HG02970 (cell line): ENCODE data around the gene PNKP.
A peak's percentile ranks its signal among the peaks of the same experiment; 100 is the strongest.

Experiments
- ATAC-seq: cut with Tn5 transposase; IDR thresholded peaks from one replicate; pipeline ENCODE4 v1.9.1; 2021; ENCODE audit warnings: mild to moderate bottlenecking, moderate library complexity, moderate number of reproducible peaks; ENCODE audit not compliant: unreplicated experiment, low FRiP score

The PNKP gene

DNA sequence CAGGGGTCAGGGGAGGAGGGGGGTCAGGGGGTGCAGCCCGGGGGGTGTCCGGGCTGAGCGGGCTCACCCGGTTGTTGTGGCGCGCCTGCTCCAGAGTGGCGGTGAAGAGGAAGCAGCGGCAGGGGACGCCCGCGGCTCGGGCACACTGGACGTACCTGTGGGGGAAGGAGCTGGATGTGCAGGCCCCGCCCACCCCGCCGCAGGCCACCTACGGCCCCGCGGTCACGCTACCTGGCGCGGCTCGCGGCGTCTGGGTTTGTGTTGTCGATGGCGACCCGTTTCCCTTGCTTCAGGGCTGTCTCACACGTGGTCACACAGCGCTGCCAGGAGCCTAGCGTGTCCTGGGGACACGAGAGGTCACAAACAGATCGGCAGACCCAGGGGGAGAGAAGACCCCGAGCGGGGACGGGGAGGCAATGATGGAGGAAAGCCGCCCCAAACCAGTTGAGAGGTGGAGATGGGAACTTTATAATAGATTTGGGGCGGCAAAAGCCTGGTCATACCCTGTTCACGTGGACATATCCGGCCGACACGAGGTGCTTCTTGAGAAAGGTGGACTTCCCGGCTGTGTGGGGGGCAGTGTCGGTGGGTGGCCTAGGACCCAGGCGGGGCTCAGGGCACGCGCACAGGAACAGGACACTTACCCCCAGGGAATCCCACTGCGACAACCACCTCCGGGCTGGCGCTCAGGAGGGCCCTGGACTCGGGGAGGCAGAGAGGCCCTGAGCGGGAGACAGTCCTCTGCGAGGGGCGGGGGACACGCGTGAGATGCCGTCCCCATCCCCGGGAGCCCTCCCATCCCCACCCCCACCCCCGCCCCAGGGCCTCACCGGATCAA is 5.6 kb downstream of the PNKP start:
- no peak for ATAC-seq

DNA sequence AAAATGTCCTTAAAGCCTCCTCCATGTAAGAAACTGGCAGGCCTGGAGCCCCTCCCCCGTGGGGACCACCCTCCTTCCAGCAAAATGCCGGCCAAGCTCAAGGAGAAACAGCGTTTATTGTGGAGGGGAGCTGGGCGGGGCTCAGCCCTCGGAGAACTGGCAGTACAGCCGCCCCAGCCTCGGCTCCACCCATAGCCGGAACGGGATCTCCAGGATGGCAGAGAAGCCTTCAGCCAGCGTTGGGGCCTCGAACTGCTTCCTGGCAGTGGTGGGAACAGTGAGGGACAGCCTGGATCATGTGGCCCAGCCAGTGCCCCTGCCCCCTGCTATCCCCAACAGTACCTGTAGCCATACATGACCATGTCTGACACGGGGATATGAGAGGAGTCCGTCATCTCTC is 6.3 kb downstream of the PNKP start:
- ATAC-seq: no peak

DNA sequence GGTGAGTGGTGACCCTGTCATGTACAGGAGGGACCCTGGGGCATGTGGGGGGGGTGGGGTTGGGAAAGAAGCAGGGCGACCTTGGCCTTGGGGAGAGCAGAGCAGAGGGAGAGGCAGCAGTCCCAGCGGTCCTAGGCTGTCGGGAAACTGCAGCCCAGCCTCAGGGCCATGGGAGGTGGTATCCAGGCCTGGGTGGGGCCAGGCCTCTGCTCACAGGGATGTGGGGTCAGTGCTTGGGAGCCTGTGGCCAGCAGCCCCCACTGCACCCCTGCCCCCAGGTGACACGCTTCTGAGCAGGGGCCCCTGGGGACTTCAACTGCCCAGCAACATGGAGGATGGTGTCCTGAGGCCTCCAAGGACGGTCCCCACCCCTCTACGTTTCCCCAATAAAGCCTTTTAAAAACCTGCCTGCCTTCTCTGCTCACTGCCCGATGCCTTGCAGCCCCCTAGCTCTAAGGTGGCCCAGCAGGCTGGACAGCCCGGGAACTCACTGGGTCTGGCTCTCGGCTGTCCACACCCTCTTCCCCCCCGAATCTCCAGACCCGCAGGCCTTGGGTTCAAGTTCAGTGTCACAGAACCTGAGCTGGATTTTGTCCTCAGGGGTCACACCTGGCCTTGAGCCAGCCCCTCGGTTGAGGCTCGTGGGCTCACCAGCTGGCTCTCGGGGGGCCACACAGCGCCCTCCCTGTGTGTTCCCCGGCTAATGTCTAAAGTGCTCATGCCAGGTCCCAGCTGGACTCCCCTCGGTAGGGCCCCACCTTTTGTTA is 6.9 kb downstream of the PNKP start:
- ATAC-seq: no peak

DNA sequence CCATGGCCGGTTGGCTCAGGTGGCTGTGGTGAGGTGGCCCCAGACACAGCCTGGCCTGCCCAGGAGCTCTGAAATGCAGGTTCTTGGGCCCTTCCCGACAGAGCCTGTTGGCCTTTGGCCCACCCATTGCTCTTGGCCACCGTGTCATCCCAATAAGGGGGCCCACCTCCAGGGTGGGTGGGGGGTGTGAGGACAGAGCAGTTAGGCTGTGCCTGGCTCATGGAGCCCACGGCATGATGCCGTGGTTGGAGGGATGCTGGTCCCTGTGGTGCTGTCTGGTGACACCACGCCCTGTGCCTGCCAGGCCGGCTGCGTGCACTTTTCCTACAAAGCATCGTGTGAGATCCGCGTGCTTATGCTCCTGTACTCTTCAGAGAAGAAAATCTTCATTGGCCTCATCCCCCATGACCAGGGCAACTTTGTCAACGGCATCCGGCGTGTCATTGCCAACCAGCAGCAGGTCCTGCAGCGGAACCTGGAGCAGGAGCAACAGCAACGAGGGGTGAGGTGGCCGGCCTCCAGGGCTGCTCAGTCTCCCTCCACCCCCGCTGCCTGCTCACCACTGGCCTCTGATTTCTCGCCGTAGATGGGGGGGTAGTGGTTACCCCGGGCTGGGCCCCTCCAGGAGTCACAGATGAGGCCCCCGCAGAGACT is 7.6 kb downstream of the PNKP start:
- no peak for ATAC-seq

DNA sequence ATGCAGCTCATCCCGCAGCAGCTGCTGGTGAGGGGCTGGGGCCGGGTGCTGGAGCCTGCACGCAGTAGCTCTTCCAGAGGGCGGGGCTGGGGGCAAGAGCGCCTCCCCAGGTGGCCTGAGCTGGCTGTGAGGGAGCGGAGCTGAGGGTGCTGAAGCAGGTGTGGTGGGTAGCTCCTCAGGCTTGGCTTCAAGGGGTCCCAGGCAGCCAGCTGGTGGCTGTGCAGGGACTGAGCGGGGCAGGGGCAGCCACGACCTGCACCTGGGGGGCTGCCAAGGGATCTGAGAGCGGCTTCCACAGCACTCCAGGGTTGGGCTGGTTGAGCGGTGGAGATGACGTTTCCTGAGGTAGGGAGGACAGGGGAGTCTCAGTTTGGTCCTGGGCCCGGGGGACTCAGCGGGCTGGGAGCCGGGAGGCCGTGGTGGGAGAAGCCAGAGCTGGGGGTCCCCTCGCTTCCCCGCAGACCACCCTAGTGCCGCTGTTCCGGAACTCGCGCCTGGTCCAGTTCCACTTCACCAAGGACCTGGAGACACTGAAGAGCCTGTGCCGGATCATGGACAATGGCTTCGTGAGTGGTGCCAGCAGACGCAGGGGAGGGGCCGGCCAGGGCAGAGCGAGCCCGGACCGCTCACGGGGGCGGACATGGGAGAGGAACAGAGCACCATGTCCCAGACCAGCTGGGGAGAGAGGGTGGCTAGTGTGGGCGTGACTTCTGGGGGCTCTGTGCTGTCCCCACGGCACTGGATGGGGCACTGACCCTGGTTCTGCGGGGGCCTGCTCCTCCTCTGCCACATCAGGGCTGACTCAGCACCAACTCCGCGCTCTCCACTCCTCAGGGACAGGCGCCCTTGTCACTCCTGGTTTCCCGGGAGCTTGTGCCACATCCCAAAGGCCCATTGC is 9.0 kb downstream of the PNKP start:
- no peak for ATAC-seq

DNA sequence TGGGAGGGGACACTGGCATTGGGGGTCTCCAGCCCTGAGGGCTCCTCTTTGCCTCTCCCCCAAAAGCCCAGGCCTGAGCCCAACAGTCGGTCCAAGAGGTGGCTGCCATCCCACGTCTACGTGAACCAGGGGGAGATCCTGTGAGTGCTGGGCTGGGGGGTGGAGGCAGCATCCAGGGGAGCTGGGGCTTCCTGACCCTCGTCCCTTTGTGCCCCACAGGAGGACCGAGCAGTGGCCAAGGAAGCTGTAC is 9.6 kb downstream of the PNKP start:
- ATAC-seq: no peak

DNA sequence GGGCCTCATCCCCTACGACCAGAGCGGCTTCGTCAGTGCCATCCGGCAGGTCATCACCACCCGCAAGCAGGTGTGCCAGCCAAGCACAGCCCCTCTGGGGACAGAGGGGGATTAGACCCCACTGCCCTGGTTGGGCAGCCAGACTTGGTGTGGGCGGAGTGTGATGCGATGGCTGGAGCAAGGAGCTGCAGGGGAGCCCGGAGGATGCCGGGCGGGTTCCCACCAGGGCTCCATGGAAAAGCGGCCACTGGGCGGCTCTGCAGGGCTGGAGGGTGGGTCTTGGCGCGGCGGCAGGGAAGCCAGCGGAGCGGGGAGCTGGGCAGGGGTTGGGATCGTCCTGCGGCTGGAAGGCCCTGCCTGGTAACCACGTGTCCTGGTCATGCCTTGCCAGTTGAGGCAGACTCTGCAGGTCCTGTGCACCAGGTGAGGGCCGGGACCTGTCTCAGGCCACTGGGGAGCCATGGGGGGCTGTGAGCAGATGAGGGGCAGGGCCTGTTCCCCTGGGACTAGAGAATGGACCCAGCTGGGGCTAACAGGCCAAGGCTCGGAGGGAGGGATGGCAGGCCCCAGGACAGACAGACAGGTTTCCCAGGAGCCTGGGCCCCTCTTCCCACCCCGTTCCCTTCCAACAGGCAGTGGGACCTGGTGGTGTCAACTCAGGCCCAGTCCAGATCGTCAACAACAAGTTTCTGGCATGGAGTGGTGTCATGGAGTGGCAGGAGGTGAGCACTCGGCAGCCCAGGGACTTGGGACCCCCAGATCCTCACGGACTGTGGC is 10.1 kb downstream of the PNKP start:
- no peak for ATAC-seq

DNA sequence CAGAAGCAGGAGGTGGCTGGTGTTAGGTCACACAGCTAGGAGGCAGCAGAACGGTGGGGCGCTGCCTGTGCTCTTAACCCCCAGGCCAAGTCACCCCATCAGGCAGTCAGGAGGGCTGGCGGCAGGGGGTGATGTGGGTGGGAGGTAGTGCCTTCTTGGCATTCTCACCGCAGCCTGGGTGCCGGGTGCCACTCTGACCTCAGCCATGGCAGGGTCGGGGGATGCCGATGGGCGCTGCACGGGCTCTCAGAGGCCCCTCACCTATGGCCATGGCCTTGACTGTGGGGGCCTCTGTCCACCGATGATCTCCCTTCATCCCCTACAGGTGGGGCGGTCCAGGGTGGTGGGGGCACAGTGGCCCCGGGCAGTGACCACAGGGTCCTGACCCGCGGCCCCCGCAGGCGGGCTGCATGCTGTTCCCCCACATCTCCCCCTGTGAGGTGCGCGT is 10.8 kb downstream of the PNKP start:
- ATAC-seq: no peak

DNA sequence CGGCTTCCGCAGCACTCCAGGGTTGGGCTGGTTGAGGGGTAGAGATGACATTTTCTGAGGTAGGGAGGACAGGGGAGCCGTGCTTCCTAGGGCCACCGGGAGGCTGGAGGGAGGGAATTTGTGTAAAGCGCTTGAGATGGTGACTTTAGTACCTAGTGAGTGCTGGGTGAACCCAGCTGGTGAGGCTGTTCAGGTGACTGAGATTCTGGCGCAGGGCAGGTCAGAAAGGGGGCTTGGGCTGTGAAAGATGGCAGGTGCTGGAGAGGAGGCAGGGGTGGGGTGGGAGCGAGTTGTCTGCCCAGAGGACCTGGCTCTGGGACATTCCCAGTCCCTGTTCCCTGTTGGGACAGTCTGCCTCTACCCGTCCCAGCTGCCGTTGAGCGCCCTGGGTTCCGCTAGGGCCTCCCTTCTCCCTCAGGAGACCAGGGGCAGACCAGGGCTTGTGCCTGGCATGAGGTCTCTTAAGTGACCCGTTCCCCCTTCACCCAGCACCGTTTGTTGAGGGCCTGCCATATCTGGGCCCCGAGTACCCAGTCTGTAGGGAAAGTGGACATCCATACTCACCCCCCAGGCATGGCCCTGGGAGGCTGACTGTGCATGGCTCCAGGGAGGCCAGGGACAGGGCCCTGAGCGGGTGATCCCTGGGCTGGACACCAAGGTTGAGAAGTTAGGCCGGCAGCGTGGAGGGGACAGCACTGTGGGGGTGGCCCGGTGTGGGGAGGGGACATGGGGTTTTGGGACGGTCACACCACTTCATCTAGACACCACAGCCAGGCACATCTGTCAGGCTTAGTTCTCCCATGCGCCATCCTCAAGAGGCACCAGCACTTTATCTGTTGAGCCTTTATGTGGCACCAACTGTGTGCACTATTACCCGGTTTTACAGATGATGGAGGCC is 11.5 kb downstream of the PNKP start:
- no peak for ATAC-seq

DNA sequence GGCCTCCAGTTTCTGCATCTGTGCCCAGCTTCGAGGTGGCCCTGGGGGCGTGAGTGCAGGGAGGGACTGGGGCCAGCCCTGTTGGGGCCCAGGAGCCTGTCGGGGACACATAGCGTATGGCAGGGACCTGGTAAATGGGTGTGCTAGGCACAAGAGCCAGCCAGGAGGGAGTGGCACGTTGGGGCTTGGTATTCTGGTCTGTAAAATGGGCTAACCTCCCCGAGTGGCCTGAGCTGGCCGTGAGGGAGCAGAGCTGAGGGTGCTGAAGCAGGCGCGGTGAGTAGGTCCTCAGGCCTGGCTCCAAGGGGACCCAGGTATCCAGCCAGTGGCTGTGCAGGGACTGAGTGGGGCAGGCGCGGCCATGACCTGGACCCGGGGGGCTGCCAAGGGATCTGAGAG is 12.1 kb downstream of the PNKP start:
- ATAC-seq: no peak

DNA sequence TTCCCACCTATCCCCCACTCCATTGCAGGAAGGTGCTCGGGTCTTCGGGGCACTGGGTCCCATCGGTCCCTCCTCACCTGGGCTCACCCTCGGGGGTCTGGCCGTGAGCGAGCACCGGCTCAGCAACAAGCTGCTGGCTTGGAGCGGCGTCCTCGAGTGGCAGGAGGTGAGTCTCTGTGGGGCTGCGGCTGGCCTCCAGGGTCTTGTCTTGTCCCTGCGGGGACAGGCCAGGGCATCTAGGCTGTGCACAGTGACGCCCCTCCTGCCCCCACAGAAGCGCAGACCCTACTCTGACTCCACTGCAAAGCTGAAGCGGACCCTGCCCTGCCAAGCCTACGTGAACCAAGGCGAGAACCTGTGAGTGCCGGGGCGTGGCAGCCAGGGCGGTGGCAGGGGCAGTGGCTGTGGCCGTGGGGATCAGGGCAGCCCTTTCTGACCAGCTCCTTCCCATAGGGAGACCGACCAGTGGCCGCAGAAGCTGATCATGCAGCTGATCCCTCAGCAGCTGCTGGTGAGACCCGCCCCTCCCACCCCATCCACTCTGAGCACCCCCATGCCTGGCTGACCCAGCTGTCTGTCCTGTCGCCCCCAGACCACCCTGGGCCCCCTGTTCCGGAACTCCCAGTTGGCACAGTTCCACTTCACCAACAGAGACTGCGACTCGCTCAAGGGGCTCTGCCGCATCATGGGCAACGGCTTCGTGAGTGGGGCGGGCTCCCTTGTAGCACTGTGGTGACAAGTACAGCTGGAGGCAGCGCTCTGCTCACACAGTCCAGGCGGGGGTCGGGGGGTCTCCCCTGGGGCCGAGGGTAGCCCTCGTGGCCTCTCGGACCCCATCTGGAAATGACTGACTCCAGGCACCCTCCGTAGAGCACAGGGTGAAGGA is 12.8 kb downstream of the PNKP start:
- ATAC-seq: no peak

DNA sequence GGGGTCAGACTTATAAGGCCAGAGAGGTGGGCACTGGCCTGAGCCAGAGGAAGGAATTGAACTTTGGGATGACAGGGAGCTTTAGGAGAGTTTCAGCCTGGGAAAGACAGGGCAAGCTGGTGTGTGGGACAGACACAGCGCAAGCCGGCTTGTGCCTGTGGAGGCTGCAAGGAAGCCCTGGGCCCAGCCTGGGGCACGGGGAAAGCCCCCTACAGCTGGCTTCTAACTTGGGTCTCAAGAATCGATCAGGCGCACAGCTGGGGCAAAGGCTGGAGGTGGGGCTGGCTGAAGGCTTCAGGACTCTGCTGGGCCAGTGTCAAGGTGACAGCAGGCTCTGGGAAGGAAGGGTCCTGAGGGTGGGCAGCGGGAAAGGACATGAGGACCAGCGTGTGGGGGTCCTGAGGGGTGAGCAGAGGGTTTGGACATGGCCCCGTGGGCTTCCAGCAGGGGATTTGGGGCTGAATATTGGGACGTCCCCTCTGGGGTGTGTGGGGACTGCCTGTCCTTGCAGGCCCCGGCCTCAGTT is 13.5 kb downstream of the PNKP start:
- no peak for ATAC-seq

DNA sequence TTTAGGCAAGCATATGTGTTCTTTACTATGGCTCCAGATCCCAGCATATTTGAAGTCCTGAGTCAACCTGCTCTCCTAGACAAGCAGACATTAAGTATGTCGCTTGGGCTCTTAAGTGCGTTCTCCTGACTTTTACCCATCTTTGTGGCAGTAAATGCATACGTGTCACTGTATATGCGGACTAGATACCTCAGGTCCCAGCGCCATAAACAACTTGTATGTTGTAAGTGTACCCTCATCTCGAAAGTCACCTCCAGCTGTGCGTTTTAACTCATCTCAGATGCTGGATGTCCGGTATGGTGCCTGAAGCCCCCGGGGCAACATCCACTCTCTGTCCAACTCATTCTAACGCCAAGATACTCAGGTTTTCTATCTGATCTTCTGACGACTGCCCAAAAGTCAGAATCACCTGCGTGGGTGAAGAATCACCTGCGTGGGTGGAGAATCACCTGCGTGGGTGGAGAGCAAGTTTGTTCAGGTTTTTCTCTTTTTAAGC is 14.7 kb downstream of the PNKP start:
- no peak for ATAC-seq

DNA sequence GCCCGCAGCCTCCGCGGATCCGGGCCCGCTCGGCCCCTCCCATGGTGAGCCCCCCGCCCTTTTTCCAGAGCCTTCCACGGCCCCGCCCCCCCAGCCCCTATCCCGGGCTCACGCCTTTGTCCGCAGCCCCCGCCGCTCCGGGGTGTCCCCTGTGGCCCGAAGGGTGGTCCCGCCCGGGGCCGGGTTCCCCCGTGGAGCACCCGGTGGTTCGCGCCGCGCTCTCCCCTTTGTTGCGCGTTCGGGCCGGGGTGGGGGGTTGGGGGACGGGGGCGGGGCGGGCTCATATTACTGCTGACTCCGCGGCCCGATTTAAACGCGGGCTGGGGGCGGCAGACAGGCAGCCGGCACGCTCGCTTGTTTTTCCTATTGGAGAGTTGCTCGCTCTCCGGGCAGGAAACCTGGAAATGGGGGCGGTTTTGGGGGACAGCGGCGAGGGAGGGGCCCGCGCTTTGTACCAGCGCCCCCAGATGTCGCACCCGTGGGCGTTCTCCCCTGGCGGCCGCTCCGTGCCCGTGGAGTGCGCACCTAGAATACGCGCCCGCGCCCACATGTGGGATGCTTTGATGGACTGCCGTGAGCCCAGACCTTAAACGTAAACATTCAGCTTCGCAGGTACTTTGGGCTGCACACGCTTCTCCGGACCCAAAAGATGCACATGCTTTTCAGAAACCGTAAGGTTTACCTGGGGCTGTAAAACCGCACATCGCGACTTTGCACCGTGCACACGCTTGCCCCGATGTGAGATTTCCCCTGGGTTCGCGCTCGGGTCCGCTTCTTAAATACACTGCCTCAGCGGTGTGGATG is 15.7 kb downstream of the PNKP start:
- ATAC-seq: no peak

DNA sequence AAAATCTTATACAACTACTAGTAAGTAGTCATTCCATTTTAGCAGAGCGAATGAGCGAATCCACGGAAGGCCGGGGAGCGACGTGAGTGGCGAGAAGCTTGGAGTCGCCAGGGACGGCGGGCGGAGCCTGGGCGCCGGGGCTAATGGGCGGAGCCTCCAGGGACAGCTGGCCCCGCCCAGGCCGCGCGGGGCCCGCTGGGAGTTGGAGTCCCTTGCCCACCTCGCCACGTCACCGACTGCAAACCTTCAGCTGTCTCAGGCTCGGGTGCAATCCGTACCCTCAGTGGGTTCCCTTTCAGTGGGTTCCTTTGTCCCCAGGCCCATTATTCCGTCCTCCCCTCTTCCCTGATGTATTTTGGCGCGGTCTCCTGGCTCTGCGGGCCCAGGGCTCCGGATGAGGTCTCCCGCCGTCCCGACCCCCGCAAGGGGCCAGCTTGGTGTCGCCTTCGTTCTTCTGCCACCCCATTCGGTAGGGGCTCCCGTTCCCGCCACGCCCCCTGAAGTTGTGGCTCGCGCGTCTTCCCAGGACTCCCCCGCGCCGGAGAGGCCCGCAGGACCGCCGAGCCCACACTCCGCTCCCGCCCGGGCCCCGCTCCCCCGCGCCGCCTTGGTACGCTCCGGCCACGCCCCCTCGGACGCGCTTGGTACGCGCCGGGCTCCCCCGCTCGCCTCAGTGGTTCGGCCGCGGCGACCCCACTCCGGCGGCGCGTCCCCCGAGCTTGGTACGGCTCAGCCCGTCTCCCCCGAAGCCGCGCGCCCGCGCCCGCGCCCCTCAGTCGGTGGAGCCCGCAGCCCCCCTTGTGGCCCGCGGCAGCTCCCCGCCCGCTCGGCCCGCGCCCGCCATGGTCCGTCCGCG is 16.7 kb downstream of the PNKP start, which contains the start of gene PTOV1:
PTOV1 (plus strand) TSS at position 673 of the 856 bp plus-strand sequence.
- peak; percentile 81 for ATAC-seq

DNA sequence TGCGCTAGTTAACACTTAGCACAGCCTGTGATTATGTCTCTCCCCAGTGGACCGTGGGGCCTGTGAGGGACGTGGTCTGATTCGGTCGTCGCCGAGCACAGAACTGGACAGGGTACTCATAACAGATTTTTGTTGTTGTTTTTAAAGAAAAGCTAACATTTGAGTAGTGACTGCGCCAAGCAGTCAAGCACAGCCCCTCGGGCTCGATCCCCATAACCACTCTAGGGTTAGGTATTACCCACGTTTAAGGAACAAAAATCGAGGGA is 17.2 kb downstream of the PNKP start:
- no peak for ATAC-seq
